OCI-LY3 (cell line): Measurements from ENCODE around the gene LARGE2.

ENCODE experiments used
- H2AFZ ChIP-seq: fragments of 200-600, 300-600 bp; shearing (Covaris generic); 2 replicates; pipeline ENCODE4 v1.6.0; 2014; ENCODE audit warnings: antibody characterized with exemption, low read depth, low read length
- H3K27ac ChIP-seq: fragments of 200-600, 300-600 bp; sonication (generic); 2 replicates; pipeline ENCODE4 v1.5.1; 2014; ENCODE audit warnings: mild to moderate bottlenecking, low read length, moderate library complexity, mixed read lengths
- H3K27me3 ChIP-seq: fragments of 200-600, 300-600 bp; sonication (generic); 2 replicates; pipeline ENCODE4 v1.6.1; 2014; ENCODE audit warnings: low read depth, low read length, mixed read lengths
- H3K36me3 ChIP-seq: fragments of 200-600, 300-600 bp; sonication (generic); replicated peaks from 2 replicates; pipeline ENCODE3; 2014; ENCODE audit warnings: low read depth, low read length, mixed read lengths
- H3K4me1 ChIP-seq: fragments of 300-600, 200-600 bp; sonication (generic); 2 replicates; pipeline ENCODE4 v1.6.1; 2014; ENCODE audit warnings: low read length, mixed read lengths
- H3K4me2 ChIP-seq: fragments of 200-600, 300-600 bp; sonication (generic); 2 replicates; pipeline ENCODE4 v1.6.1; 2014; ENCODE audit warnings: low read length, mixed read lengths
- H3K4me3 ChIP-seq: fragments of 300-600, 200-600 bp; sonication (generic); 2 replicates; pipeline ENCODE4 v1.5.1; 2014; ENCODE audit warnings: antibody characterized with exemption, mild to moderate bottlenecking, low read length, moderate library complexity
- H3K79me2 ChIP-seq: fragments of 300-600, 200-600 bp; shearing (Covaris generic); 2 replicates; pipeline ENCODE4 v1.6.1; 2014; ENCODE audit warnings: mild to moderate bottlenecking, low read length, mixed read lengths
- H3K9ac ChIP-seq: fragments of 300-600, 200-600 bp; shearing (Covaris generic); 2 replicates; pipeline ENCODE4 v1.6.0; 2014; ENCODE audit warnings: mild to moderate bottlenecking, low read length, moderate library complexity
- H3K9me3 ChIP-seq: fragments of 200-600, 300-600 bp; shearing (Covaris generic); 2 replicates; pipeline ENCODE4 v1.6.1; 2014; ENCODE audit warnings: low read length, mixed read lengths; ENCODE audit not compliant: insufficient read depth
- H4K20me1 ChIP-seq: fragments of 200-600, 300-600 bp; sonication (generic); 2 replicates; pipeline ENCODE4 v1.6.1; 2016; ENCODE audit warnings: low read length, mixed read lengths; ENCODE audit not compliant: insufficient read depth
- EZH2phosphoT487 ChIP-seq: fragments of 200-600 bp; shearing (Covaris generic); IDR thresholded peaks from 2 replicates; pipeline ENCODE4 v1.6.1; 2018; ENCODE audit warnings: antibody characterized with exemption, mixed run types, low read depth
- TF ChIP-seq, protein P1 (sequence below): fragments of 200-600, 300-600 bp; sonication (generic); IDR thresholded peaks from 2 replicates; pipeline ENCODE4 v1.5.1; 2014; ENCODE audit warnings: antibody characterized with exemption, low read length, low read depth

Gene LARGE2

DNA sequence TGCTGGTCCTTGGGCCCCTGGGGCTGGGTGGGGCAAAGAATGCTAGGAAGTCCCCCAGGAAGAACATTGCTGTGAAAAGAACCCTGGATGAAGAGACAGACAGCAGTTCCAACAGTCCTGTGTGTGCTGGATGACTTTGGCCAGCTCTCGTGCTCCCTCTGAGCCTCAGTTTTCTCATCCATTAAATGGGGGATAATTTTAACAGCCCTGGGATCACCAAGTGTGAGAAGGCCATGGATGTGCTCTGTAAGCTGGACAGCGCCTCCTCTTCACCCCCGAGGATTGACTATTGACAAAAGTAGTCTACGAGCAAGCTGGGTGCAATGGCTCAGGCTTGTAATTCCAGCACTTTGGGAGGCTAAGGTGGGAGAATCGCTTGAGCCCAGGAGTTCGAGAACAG is 2.5 kb downstream of the LARGE2 start:
- Histone ChIP-seq H3K27ac (no peak overlapping the region), H3K4me1 (peaks cover 10% of the 10 kb centered on the region), H2AFZ (no peak overlapping the region), H3K79me2 (peaks cover 7% of the 10 kb centered on the region), H4K20me1 (peaks cover 2% of the 10 kb centered on the region; the same call in 1 of the 2 replicates), H3K27me3 (no peaks in the 10 kb centered on the region), H3K4me2 (no peak overlapping the region), H3K9ac (no peak overlapping the region), H3K9me3 (no peaks in the 10 kb centered on the region), H3K4me3 (no peak overlapping the region), H3K36me3 (no peaks in the 10 kb centered on the region)
- TF ChIP-seq, protein P1, sequence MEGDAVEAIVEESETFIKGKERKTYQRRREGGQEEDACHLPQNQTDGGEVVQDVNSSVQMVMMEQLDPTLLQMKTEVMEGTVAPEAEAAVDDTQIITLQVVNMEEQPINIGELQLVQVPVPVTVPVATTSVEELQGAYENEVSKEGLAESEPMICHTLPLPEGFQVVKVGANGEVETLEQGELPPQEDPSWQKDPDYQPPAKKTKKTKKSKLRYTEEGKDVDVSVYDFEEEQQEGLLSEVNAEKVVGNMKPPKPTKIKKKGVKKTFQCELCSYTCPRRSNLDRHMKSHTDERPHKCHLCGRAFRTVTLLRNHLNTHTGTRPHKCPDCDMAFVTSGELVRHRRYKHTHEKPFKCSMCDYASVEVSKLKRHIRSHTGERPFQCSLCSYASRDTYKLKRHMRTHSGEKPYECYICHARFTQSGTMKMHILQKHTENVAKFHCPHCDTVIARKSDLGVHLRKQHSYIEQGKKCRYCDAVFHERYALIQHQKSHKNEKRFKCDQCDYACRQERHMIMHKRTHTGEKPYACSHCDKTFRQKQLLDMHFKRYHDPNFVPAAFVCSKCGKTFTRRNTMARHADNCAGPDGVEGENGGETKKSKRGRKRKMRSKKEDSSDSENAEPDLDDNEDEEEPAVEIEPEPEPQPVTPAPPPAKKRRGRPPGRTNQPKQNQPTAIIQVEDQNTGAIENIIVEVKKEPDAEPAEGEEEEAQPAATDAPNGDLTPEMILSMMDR, result no peak
- TF ChIP-seq EZH2phosphoT487, result no peak

DNA sequence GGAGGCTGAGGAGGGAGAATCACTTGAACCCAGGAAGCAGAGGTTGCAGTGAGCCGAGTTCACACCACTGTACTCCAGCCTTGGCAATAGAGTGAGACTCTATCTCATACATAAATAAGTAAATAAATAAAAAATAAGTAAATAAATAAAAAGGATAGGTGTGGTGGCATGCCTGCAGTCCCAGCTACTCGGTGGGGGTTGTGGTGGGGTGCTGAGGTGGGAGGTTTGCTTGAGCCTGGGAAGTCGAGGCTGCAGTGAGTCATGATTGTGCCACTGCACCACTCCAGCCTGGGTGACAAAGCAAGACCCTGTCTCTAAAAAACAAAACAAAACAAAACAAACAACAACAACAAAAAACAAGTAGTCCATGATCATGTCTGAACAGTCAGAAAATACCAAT is 3.1 kb downstream of the LARGE2 start:
- Histone ChIP-seq H2AFZ (no peak overlapping the region), H4K20me1 (peaks cover 2% of the 10 kb centered on the region; the same call in 1 of the 2 replicates), H3K9ac (no peak overlapping the region), H3K27me3 (no peaks in the 10 kb centered on the region), H3K4me1 (peaks cover 16% of the 10 kb centered on the region), H3K36me3 (no peaks in the 10 kb centered on the region), H3K4me3 (no peak overlapping the region), H3K27ac (no peak overlapping the region), H3K79me2 (peaks cover 7% of the 10 kb centered on the region), H3K9me3 (no peaks in the 10 kb centered on the region), H3K4me2 (no peak overlapping the region)
- TF ChIP-seq EZH2phosphoT487, result no peak
- TF ChIP-seq, protein P1, result no peak

DNA sequence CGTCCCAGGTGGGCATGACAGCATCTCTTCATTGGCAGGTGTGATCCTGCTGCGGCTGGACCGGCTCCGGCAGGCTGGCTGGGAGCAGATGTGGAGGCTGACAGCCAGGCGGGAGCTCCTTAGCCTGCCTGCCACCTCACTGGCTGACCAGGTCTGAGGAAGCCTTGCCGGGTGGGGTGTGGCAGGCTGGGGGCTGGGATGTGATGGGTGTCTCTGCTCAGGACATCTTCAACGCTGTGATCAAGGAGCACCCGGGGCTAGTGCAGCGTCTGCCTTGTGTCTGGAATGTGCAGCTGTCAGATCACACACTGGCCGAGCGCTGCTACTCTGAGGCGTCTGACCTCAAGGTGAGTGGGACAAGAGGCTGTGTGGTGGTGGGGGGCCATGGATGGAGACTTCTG is 3.5 kb downstream of the LARGE2 start:
- peaks cover 2% of the 10 kb centered on the region; the same call in 1 of the 2 replicates for H4K20me1 ChIP-seq
- no peak overlapping the region for H3K27ac ChIP-seq
- peaks cover 21% of the 10 kb centered on the region for H3K4me1 ChIP-seq
- no peak overlapping the region for H2AFZ ChIP-seq
- no peak for TF ChIP-seq EZH2phosphoT487
- TF ChIP-seq, protein P1, result no peak
- no peak overlapping the region for H3K4me3 ChIP-seq
- no peak overlapping the region for H3K9ac ChIP-seq
- no peaks in the 10 kb centered on the region for H3K27me3 ChIP-seq
- H3K9me3 ChIP-seq, result no peaks in the 10 kb centered on the region
- no peak overlapping the region for H3K4me2 ChIP-seq
- H3K79me2 ChIP-seq, result peaks cover 9% of the 10 kb centered on the region
- H3K36me3 ChIP-seq, result no peaks in the 10 kb centered on the region

DNA sequence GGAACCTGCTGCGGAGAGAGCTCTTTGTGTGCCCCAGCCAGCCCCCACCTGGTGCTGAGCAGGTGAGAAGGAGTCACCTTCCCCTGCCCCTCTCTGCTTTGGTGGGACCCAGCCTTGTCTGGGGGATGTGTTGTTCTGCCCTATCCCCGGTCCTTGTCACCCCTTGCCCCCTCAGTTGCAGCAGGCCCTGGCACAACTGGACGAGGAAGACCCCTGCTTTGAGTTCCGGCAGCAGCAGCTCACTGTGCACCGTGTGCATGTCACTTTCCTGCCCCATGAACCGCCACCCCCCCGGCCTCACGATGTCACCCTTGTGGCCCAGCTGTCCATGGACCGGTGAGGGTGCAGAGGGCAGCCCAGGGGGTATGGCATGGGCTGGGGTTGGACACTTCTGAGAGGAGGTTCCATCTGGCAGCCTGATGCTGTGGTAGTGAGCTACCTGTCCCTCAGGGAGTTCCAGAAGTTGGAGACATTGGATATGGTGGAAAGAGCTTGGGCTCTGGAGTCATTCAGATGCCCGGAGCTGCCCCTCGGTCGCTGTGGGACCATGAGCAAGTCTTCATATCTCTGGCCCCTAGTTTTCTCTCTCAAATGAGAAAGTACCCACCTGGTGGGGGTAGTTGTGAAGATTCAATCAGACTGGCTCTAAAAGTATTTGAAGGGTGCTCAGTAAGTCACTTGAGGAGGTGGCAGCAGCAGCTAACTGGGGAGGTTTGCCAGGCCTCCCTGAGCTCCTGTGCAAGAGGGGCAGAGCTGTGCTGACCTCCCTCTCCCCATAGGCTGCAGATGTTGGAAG is 4.3 kb downstream of the LARGE2 start:
- Histone ChIP-seq H3K27me3 (no peaks in the 10 kb centered on the region), H3K4me1 (peaks cover 28% of the 10 kb centered on the region), H3K9me3 (no peaks in the 10 kb centered on the region), H3K79me2 (peaks cover 16% of the 10 kb centered on the region), H3K4me2 (no peak overlapping the region), H4K20me1 (peaks cover 2% of the 10 kb centered on the region; the same call in 1 of the 2 replicates), H3K9ac (no peak overlapping the region), H2AFZ (no peak overlapping the region), H3K27ac (no peak overlapping the region), H3K36me3 (peaks cover 3% of the 10 kb centered on the region), H3K4me3 (no peak overlapping the region)
- TF ChIP-seq, protein P1, result no peak
